Stimulated activated CD4-positive, alpha-beta T cell treated with anti-CD3 and anti-CD28 coated beads, TNF-alpha, amount 100 ng/mL, for 48 hours (primary cell): ENCODE measurements around the gene PAM16.
"Not testable (repeated sequence)": the region's sequence is repeated elsewhere in the genome, so short reads cannot be mapped to it uniquely, and the experiment has no call there.

Source experiments
- DNase-seq, 3 donors: peaks; one replicate each; pipeline ENCODE4 v3.0.0-alpha.2; 2020; ENCODE audit warnings: low read depth in 3 of 3

Gene PAM16

DNA sequence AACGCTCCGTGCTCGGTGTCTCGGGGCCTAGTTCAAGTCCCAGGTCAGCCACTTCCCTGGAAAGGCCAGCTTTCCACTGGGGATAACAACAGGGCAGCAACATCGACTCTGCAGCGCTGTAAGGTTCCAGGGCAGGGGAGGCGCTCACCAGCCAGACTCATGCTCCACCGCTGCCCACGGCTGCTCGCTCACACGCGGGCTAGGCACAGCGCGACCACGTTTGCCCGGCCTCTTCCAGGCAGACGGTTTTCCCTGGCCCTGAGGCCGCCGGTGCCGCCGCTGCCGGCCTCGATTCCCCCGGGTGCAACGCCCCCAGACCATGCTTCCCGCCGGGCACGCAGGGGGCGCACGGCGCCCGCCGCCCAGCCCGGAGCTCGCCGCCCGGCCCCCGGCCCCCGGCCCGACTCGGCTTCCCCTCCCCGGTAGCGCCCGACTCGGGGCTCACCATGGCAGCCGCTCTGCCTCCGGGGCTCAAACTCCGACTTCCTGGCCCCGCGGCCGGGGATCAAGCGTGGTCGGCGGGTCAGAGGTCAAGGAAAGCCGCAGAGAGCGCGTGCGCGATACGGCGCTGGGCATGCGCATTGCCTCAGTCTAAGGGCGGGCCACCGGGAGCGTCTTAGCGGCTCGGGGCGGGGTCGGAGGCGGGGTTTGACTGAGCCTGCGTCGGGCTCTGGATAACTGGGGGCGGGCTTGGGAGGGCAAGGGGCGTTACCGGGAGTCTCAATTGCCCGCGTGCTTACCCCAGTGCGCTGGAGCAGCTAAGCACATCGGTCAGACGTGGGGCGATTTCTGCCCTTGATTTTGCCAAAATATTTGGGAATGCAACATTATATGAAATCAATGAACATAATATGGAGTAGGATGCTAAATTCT is at the start of gene PAM16:
TSS of gene PAM16 (minus strand) at position 535 of the 873 bp plus-strand sequence. CDS start at position 448, 87 bp downstream.
- DNase-seq, result peak; percentile 96 to 99 (median 99)

DNA sequence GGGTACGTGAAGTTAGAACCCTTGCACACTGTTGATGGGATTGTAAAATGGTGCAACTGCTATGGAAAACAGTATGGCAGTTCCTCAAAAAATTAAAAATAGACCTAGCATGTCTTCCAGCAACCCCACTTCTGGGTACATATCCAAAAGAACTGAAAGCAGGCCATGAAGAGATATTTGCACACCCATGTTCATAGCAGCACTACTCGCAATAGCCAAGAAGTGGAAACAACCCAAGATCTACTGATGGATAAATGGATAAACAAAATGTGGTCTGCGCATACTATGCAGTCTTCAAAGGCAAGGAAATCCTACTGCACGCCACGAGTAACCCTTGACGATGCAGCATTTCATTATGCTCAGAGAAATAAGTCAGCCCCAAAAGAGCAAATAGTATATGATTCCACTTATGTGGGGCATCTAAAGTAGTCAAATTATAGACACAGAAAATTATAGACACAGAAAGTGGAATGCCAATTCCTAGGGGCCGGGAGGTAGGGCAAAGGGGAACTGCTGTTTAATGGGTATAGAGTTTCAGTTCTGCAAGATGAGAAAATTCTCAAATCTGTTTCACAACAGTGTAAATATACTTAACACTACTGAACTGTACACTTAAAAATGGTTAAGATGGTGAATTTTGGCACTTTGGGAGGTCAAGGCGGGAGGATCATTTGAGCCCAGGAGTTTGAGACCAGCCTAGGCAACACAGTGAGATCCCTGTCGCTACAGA is 48.0 kb upstream of the PAM16 start:
- DNase-seq, result no peak

DNA sequence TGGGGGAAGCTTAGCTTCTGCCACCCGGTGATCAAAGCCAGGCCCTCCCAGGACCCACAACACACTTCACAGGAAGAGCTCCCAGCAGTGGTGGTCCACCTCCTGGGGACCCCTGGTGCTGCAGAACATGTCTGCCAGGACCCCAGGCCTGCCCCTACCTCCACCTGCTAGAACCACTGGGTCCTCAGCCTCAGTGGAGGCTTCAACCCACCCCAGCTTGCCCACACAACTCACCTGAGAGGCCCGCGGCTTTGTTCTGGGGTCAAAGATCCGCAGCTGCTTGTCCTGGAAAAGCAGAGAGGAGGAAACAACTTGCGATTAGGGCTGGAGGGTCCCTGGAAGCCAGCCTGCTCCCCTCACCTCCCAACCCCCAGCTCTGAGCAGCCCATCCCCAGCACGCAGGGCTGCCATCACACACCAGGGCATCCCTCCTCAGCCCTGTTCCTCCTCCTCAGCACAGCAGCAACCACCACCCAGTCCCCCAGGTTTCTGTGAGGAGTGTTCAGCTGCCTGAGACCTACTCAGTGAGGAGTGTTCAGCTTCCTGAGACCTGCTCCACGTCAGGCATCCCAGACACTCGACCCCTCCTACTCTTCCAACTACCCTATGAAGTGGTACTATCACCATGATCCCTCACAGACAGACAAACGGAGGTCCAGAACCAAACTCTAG is 44.1 kb upstream of the PAM16 start:
- DNase-seq, result no peak

DNA sequence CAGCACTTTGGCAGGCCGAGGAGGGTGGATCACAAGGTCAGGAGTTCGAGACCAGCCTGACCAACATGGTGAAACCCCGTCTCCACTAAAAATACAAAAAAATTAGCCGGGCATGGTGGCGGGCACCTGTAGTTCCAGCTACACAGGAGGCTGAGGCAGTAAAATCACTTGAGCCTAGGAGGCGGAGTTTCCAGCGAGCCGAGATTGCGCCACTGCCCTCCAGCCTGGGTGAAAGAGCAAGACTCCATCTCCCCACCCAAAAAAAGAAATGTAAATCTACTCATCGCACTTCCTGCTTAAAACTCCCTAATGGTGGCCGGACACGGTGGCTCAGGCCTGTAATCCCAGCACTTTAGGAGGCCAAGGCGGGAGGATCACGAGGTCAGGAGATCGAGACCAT is 42.7 kb upstream of the PAM16 start:
- not testable (repeated sequence) for DNase-seq

DNA sequence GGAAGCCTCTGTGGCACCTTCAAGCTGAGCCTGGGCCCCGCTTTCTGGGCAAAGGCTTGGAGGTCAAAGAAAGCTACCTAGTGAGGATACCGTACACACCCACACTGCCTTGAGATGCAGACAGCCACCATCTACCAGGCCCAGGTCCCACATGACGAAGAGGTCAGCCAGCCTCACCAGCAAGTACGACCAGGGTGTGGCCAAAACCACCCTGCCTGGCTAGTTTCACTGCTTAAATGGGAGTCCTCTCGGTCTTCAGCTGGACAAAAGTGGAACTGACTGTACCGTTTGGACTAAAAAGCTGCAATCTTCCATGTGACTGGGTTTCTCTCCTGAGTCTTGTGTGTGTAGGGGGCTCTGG is 42.1 kb upstream of the PAM16 start:
- DNase-seq, result no peak

DNA sequence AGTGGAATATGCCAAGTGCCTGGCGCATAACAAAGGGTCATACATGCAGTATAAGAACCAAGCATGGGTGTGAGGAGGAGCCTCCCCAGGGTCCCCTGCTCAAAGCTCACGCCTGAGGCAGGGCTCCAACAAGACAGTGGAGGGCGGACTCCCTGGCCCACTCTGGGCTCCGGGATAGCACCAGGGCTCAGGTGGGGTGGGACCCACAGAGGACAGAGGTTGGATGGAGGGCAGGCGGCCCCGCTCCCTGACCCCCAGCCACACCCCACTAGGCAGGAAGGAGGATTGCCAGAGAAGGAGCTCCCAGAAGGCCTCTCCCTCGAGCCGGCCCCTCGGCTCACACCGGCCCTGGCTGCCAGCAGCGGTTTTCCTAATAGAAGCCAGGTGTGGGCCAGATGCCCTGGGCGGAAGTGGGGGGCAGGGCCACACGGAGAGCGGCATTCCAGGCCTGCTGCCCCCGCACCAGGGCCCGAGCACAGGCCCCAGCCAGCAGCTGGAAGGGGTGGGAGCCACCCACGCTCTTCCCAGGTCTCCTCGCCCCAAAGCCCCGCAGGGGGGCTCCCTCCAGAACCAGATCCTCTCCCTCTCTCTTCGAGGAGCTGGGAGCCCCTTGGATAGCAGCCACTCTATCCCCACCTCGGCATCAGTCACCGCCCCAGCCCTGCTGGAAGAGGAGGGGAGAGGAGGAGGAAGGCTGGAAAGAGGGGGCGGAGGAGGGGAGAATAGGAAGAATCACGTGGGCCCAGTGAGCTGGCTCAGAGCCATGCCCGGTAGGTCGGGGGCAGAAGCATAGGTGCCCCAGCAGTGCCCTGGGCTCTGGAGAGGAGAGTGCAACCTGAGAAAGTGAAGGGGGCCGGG is 41.5 kb upstream of the PAM16 start:
- no peak for DNase-seq

DNA sequence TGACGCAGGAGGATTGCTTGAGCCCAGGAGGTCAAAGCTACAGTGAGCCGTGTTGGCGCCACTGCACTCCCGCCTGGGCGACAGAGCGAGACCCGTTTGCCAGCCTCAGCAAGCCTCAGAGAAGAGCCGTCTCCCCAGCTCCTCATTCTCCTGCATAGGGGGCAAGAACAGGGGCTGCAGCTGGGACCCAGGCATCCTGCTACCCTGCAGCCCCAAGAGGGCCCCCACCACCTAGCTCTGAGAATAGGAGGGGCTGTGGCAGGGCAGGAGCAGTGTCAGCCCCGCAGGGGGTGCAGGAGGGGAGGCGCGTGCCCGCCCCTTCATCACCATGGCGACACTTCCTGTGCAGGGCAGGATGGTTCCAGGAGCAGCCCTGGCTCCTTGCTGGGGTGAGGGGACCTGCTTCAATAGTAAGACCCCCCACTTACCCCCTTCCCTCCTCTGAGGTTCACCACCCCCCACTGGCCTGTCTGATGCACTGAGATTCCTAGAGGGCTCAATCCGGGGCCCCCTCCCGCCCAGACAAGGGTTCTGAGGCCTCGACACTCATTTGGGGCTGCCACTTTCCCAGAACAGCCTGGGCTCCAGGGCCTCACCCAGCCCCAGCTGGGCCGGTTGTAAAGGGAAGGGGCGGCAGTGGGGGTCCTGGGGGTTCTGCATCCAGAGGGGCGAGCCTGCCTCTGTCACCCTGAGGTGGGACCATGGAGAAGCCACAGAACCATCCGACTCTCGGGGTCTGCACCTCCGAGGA is 40.7 kb upstream of the PAM16 start:
- DNase-seq, result no peak

DNA sequence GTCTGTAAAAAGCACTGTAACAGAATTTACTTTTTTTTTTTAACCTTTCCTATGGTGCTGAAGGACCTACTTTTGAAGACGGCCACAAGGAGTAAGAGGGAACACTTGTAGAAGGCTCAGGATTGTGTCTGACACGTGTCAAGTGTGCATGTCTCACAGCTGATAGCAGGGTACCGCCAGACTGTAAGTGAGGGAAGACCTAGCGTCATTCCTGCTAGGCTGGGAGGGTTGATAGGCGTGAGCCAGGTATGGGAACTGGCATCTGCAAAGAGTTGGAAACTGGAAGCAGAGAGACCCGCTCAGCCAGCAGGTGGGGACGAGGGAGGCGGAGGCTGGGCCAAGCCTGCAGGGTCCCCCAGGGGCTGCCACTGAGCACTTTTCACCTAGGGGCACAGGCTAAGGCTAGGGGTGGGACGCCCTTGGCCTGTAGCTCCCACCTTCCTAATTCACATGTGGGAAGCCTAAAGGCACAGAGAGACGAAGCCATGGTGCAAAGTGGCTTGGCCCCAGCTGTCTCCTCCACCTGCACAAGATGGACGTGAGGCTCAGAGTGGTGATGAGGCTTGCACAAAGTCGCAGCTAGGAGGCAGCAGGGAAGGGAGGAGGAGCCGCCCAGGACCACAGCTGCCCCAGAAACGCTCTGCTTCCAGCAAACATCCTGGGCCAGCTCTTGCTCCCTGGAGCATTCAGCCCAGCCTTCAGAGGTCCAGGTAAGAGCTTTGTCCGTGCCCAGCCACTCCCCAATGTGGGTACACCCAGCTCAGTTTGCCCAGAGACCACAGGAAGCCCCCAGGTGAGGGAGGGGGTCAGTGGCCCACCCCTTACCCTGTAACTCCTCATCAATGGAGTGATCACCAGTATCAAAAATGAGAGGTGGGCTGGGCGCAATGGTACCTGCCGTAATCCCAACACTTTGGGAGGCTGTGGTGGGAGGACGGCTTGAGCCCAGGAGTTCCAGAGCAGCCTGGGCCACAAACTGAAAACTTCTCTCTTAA is 39.4 kb upstream of the PAM16 start:
- DNase-seq, result no peak

DNA sequence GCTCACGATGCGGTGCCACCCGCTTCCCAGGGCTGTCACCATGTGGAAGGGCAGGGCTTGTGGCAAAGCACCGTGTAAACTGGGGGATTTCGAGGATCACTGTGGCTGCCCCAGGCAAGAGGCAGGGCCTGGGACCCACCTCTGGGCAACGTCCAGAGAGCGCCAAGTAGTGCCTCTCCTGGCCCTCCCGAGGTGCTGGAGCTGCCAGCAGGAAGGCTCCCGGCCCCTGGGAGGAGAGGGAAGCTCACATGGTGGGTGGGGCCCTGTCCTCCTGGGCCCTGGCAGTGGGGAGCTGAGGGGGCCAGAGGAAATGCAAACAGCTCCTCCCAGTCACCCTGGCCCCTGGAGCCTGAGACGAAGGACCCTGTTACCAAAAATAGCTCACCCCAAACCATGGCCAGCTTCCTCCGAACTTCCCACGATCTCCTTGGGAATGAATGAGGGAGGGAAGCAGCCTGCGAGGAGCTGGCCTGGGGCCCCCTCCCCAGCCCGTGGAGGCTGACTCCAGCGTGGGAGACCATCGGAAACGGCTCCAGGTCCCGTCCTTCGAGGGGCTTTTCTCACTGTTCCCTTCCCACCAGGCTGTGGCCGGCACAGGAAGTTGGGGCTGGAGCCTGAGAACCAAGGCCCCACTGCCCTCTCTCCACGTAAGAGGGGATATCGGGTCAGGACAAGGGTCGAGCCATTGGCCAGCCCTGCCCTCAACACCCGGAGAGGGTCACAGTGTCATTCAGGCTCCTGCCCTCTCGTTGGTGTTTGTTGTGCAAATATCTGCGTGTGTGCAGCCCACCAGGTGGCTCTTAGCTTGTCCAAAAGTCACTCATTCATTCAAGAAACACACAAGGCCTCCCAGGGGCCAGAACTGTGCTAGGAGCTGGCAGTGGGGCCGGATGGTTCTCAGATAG is 38.2 kb upstream of the PAM16 start:
- DNase-seq, result no peak

DNA sequence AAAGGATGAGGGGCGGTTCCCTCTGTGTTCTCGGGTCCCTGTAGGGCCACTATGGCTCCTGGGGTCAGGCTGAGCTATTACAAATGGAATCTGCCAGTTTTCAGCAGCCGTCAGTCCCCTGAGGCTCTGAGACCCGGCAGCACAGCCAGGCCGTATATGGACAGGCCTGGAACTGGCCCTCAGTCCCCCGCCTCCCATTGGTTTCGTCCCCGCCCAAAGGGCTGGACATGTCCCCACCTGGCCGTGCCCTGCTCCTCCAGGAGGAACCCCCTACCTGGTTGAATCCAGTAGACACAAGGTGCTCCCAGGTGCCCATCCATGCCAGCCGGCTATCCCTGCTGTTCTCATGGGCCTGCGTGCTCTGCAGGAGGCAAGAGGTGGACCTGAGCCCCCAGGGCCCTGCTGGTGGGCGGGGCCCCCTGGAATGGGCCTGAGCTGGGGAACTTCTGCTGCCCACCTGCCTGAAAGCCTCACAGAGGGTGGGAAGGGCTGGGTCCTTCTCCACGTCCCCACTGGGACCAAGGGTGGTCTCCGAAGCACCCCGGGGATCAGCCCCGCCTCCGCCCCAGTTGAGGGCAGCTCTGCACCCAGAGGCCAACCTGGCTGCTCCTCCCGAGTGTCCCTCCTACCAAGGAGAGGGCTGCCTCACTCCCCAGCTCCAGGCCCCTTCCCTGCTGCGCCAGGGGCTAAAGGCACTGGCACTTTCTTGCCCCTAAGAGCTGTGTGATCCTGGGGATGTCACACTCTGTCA is 37.3 kb upstream of the PAM16 start:
- no peak for DNase-seq

DNA sequence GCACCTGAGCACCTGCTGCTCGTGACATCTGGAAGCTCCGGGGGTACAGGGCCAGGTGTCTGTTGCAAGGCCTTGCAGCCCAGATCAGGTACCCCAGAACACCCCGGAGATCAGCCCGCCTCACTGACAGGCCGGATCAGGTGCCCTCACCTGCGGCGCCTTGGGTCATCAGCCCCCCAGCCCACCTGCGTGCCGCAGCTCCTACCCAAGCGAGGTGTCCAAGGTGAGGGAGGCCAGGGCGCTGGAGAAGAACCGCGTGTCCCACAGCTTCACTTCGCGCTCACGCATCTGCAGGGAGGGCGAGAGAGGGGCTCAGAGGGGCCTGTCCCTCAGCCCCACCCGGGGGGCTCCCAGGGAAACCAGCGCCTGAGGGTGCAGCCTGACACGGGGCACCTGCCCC is 36.7 kb upstream of the PAM16 start:
- DNase-seq, result no peak

DNA sequence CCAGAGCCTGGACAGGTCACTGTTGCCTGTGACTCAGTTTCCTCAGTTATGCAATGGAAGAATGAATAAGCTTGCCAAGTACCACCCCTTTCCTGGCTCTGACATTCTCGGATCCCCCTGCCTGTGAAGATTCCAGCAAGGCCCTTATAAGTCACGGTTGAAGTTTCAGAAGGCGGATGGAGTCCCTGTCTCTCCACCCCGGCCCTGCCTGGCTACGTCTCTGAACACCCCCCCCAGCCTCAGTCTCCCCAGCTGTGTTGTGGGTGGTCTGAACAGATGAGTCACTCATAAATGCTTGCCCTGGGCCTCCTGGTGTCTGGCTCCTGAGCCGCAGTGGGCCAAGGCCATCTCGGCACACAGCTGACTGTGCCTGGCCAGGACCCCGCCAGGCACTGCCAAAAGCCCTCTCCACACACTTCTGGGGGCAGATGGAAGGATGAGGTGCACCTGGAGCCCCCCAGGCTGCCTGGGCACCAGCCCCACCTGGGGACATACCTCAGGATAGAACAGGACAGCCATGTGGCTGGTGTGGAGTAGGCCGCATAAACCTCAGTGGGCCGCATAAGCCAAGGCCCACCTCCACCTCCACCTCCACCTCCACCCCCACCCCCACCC is 35.9 kb upstream of the PAM16 start:
- no peak for DNase-seq

DNA sequence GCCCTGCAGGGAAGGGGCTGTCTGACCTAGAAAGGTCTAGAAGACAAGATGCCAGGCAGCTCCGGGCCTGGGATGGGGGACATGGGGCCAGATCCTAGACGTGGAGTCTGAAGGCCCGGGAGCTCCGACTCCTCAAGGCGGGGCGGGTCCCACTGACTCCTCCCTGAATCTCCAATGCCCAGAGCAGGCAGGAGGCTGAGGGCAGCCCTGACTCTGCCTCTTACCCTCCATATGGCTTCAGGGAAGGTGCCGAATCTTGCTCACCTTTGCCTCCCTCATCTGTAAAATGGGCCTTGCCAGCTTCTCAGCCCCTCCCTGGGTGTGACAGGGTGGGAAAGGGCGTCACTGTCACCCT is 35.3 kb upstream of the PAM16 start:
- no peak for DNase-seq

DNA sequence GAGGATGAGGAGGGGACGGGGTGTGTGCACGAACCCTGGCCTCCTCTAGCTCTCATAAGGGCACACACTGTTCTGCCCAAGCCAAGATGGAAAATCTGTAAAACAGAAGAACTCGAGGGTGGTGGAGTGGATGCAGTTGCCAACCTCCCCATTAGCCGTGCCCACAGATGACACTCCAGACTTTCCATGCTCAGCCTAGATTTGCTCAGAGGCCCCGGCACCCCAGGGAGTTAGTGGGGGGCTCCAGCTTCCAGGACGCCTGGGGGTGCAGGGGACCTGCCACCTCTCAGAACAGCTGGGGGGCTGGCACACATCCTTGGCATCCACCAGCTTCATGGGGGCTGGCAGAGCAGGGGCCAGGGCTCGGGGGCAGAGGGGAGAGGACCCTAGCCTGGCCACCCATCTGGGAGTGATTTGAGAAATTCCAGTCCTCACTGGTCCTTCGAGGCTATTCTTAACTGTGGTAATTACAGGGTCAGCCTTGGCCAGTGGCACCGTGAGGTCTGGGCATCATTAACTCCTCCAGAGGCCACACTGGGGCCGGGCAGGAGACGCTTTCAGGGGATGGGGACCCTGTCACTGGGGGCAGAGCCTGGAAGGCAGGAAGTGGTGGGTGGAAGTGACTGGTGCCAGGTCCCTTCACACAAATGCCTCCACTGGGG is 34.8 kb upstream of the PAM16 start:
- no peak for DNase-seq

DNA sequence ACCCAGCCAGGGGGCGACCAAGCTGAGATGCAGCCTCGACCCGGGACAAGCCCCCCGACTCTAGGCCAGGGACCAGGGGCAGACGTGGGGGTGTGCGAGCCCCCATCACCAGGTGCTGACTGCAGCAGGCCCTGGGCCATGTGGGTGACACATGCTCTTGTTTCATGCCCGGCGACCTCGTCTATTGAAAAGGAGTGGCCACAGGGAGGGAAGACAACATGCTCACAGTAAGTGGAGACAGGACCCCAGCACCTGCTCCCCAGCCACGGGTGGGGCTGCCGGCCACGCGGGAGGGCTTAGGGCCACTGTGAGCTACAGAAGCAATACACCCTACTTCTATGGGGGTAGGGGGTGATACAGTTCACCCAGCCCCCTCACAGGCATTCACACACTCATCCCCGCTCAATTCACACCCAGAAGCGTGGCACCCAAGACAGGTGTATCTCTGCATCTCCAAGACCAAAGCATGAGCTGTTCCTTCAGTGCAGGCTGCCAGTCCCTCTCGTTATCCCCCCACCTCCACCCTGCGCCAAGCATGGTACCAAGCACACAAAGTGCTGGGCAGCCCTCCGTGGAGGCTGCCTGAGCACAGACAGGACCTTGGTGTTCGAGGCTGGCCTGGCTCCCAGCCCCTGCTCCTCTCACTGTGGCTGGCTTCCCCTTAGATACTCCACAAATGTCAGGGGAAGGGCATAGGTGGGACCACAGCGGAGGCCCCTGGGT is 34.1 kb upstream of the PAM16 start:
- DNase-seq, result no peak

DNA sequence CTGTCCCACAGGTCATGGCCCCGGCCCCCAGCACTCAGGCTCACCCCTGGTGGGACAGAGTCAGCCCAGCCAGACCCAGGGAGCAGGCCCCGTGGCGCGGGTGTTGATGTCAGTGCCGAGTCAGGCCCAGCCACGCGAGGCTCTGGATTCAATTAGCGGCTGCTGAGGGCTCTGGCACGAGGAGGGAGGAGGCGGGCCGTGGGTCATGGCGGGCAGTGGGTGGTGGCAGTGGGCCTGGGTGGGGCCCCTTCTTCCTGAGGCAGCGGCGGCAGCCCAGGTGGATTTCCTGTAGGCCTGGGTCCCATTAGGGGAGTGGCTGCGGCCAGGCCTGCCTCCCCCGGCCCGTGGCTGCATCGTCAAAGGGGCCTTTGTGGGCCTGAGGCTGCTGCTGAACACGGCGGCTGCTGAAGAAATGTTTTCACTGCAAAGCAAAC is 33.4 kb upstream of the PAM16 start:
- DNase-seq, result no peak
